ENCODE results near the gene TRAPPC3L.
"Not testable (repeated sequence)": the region's sequence is repeated elsewhere in the genome, so short reads cannot be mapped to it uniquely, and the experiment has no call there.

TRAPPC3L gene

GRCh38 chr6:116512734-116513133 is 32.8 kb downstream of the TRAPPC3L start:
- DNase-seq (ENCODE audit: low read depth) = no peak

- no peak for DNase-seq (ENCODE audit: low read depth)
These were observed 33.3 kb downstream of the TRAPPC3L start for GRCh38 chr6:116512111-116512559.

GRCh38 chr6:116511424-116512110 is 33.9 kb downstream of the TRAPPC3L start, which contains the start of gene CALHM5:
Gene CALHM5, plus strand, starts transcription at chr6:116511639. Its CDS starts 58 bp downstream, at chr6:116511697.
- no peak for DNase-seq (ENCODE audit: low read depth)

- DNase-seq (ENCODE audit: low read depth) = no peak
These were observed 37.0 kb downstream of the TRAPPC3L start for GRCh38 chr6:116508527-116508926.

GRCh38 chr6:116507324-116507723 is 38.2 kb downstream of the TRAPPC3L start:
- no peak for DNase-seq (ENCODE audit: low read depth)

GRCh38 chr6:116500969-116501433 is 44.5 kb downstream of the TRAPPC3L start:
- DNase-seq (ENCODE audit: low read depth) = no peak

- DNase-seq (ENCODE audit: low read depth) = no peak
These were observed 48.3 kb downstream of the TRAPPC3L start for GRCh38 chr6:116497113-116497676.

GRCh38 chr6:116495161-116495560 is 50.3 kb downstream of the TRAPPC3L start:
- DNase-seq (ENCODE audit: low read depth) = not testable (repeated sequence)

- no peak for DNase-seq (ENCODE audit: low read depth)
These were observed 53.0 kb downstream of the TRAPPC3L start for GRCh38 chr6:116492331-116493067.

GRCh38 chr6:116491610-116492330 is 53.7 kb downstream of the TRAPPC3L start:
- DNase-seq (ENCODE audit: low read depth) = no peak

- DNase-seq (ENCODE audit: low read depth) = no peak
These were observed 59.8 kb downstream of the TRAPPC3L start for GRCh38 chr6:116485559-116486184.

GRCh38 chr6:116483616-116484015 is 61.9 kb downstream of the TRAPPC3L start:
- no peak for DNase-seq (ENCODE audit: low read depth)

GRCh38 chr6:116482780-116483179 is 62.7 kb downstream of the TRAPPC3L start:
- DNase-seq (ENCODE audit: low read depth) = no peak

GRCh38 chr6:116476002-116476678 is 69.3 kb downstream of the TRAPPC3L start:
- DNase-seq (ENCODE audit: low read depth) = no peak

GRCh38 chr6:116475141-116475540 is 70.3 kb downstream of the TRAPPC3L start:
- no peak for DNase-seq (ENCODE audit: low read depth)

GRCh38 chr6:116472706-116473105 is 72.8 kb downstream of the TRAPPC3L start:
- DNase-seq (ENCODE audit: low read depth) = no peak

- no peak for DNase-seq (ENCODE audit: low read depth)
These were observed 74.0 kb downstream of the TRAPPC3L start for GRCh38 chr6:116471531-116471930.

GRCh38 chr6:116468293-116468692 is 77.2 kb downstream of the TRAPPC3L start:
- no peak for DNase-seq (ENCODE audit: low read depth)

- no peak for DNase-seq (ENCODE audit: low read depth)
These were observed 78.0 kb downstream of the TRAPPC3L start for GRCh38 chr6:116467514-116467913.

GRCh38 chr6:116467096-116467495 is 78.4 kb downstream of the TRAPPC3L start:
- no peak for DNase-seq (ENCODE audit: low read depth)

GRCh38 chr6:116465246-116465645 is 80.2 kb downstream of the TRAPPC3L start:
- DNase-seq (ENCODE audit: low read depth) = no peak

Data from T-helper 22 cell (primary cell).